ENCODE measurements around the gene RHBDL1.

The RHBDL1 gene

DNA sequence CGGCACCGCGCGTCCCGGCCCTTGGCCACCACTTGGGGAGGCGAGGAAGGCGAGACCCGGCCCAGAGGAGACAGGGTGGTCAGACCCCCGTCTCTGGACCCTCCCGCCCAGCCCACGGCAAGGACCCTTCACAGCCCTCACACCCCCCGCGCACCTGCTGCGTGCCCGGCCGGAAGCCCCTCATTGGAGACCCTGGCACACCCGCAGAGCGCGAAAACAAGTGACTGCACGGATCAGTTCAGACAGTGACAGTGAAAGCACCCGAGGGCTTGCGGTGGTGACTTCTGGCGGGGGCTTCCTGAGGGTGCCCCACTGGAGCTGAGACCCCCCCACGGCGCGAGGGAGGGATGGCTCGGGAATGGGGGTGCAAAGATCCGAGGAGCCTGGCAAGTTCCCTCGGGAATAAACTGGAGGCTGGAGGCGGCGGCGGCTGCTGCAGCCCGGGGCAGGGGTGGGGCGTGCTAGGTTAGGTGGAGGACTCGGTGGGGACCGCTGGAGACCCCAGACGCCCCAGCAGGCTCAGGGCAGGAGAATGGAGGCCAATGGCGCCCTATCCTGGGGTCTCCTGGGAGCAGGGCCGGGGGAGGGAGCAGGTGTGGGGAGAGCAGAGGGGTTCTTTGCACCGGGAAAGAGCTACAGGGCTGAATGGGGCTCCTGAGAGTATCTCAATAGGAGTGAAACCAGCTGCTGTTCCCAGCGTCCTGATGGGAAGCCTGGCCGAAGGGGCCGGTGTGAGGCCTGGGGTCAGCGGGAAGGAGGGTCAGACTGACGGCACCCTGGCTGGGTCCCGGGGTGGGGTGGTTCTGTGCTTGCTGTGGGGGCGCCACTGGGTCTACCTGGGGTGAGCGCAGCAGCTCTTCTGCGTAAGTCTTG lies 31.0 kb downstream of the RHBDL1 start:
- no peak for DNase-seq (ENCODE audit: low spot score)

DNA sequence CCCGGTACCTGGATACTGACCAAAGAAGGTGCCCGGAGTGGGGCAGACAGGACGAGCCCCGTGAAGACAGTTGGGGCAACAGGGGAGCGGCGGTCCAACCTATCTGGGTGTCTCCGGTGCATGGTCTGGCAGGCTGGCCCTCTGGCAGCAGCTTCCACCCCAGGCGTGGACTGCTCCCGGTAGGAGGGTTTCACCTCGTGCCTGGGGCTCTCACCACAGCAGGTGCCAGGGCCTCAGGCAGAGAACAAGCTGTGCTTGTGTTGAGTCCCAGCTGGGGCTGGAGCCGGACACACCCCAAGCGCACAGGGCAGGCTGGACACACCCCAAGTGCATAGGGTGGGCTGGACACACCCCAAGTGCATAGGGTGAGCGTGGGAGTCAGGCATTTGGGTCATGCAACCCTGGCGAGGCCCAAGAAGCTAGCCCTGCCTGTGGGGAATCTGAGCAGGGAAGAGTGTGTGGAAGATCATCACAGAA lies 31.6 kb downstream of the RHBDL1 start:
- peak; percentile 92 for DNase-seq (ENCODE audit: low spot score)

GRCh38 chr16:708019-708418 lies 32.5 kb downstream of the RHBDL1 start:
- no peak for DNase-seq (ENCODE audit: low spot score)

GRCh38 chr16:708959-709358 lies 33.5 kb downstream of the RHBDL1 start:
- DNase-seq (ENCODE audit: low spot score) = no peak

- DNase-seq (ENCODE audit: low spot score) = no peak
Observed at GRCh38 chr16:709566-710499, 34.4 kb downstream of the RHBDL1 start.

DNA sequence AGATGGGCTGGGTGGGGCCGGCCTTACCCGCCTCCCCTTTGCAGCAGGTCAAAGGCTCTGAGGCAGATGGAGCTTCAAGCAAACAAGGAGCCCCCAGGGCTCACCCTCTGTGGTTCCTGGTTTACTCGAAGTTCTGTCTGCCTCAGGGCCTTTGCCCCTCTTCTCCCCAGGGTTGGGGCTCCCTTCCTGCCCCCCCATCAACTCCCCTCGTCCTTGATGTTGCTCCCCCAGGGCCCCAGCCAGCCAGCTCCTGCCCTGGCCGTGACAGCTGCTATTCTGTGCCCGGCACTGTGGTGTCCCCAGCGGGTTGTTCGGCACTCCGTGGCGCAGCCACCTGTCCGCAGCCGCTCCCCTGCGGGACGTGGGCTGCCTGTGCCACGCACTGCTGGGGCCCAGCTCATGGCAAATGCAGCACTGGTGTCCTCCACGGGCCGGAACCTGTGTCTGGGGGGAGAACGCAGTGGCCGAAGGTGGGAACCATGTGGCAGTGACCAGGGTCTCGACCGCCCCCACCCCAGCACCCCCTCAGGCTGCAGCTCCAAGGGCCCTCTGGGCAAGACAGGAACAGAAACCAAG lies 35.1 kb downstream of the RHBDL1 start:
- no peak for DNase-seq (ENCODE audit: low spot score)

- no peak for DNase-seq (ENCODE audit: low spot score)
Observed at GRCh38 chr16:711084-711483, 35.6 kb downstream of the RHBDL1 start.

- no peak for DNase-seq (ENCODE audit: low spot score)
Observed at GRCh38 chr16:711548-712320, 36.3 kb downstream of the RHBDL1 start.

DNA sequence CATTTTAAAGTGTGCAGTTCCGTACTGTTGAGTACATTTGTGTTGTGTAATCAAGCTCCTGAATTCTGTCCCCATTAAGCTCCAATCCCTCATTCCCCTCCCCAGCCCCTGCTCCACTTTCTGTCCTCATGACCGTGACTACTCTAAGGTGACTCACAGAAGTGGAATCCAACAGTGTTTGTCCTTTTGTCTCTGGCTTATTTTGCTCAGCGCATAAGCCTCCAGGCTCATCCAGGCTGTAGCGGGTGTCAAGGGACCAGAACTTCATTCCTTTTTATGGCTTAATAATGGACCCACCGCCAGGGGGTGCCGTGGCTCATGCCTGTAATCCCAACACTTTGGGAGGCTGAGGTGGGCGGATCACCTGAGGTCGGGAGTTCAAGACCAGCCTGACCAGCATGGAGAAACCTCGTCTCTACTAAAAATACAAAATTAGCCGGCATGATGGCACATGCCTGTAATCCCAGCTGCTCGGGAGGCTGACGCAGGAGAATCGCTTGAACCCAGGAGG lies 37.3 kb downstream of the RHBDL1 start:
- DNase-seq (ENCODE audit: low spot score) = peak; percentile 90

- DNase-seq (ENCODE audit: low spot score) = no peak
Observed at GRCh38 chr16:714079-714478, 38.6 kb downstream of the RHBDL1 start.

DNA sequence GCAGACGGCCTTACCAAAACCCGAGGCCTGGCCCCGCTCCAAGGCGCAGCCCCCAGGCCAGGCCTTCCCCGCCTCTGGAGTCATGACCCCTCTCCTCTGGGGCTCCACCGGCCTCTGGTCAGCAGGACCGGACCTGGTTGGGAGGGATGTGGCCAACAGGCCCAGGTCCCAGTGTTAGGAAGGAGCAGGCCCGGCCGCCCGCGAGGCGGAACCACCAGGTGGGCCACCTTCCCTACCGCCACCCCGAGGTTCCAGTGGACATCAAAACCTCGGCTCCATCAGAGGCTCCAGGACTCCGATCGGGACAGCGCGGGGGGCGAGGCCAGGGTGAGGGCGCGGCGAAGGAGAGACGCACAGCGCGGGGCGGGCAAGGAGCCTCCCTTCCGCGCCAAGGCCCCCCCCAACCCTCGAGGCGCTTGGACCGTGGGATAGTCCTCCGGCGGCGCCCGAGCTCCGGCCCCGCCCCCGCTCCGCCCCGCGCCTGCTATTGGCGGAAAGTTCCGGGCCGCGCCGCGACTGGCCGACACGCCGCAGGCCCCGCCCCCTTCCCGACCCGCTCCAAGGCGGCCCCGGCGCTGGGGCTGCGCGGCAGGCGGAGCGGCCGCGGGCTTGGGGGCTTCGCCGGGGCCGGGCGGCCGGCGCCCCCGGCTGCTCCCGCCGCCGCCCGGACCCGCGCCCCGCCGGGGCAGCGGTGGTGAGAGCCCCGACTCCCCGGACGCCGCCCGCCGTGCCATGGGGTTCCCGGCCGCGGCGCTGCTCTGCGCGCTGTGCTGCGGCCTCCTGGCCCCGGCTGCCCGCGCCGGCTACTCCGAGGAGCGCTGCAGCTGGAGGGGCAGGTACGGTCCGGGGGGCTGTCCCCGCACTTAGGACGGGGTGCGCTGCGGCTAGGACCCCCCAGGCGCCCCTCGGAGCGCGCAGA lies 39.3 kb downstream of the RHBDL1 start, which contains the start of gene METRN:
Gene METRN (plus strand): TSS at position 561 of the 919 bp plus-strand sequence. CDS start 172 bp downstream, at position 733.
- DNase-seq (ENCODE audit: low spot score) = peak; percentile 80

- DNase-seq (ENCODE audit: low spot score) = no peak
Observed at GRCh38 chr16:715477-716199, 40.2 kb downstream of the RHBDL1 start.

GRCh38 chr16:716200-716568 lies 40.7 kb downstream of the RHBDL1 start:
- no peak for DNase-seq (ENCODE audit: low spot score)

- DNase-seq (ENCODE audit: low spot score) = no peak
Observed at GRCh38 chr16:716768-717325, 41.4 kb downstream of the RHBDL1 start.

GRCh38 chr16:717450-718245 lies 42.2 kb downstream of the RHBDL1 start:
- no peak for DNase-seq (ENCODE audit: low spot score)

GRCh38 chr16:718389-718788 lies 42.9 kb downstream of the RHBDL1 start:
- DNase-seq (ENCODE audit: low spot score) = no peak

DNA sequence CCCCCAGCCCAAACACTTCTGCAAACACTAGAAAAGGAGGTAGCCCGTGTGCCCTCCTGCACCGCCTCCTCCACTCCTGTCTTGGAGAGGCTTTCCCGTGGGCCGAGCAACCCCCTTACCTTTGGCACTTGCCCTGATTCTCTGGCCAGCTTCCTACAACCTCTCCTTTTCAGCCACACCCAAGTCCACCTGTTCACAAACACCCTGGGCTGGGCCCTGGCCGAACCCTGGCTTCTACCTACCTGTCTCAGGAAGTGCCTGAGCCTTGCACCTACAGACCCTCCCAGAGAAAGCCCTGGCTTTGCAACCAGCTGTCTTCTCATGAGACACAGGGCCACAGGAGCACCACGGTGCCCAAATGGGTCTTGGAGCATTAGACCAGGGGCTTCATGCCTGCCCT lies 43.5 kb downstream of the RHBDL1 start:
- DNase-seq (ENCODE audit: low spot score) = no peak

DNA sequence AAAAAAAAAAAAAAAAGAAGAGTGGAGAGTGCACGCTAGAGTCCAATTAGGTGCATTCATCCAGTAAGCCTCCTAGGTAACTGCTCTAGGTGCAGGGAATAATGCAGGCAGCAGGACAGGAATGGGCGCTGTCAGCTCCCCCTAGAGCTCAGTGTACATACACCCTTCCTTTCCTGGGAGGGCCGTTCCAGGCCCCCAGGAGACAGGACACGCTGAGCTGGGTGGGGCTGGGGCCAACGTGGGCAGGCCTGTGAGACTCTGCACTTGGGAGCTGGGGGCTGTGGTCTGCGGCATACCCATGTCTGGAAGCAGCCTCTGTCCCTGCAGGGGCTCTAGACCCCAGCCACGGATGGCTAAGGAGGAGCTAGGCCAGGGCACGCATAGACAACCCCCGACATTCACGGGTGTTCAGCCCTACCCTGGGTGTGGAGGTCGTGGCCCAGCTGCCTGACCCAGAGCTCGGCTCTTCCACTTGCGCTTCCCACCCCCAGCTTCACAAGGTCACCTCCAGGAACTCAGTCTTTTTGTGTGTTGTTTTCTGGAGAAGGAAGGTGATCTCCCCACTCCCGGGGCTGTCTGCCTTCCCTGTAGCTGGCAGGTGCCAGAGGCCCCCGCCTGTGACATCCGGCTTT lies 44.5 kb downstream of the RHBDL1 start:
- peak; percentile 87 for DNase-seq (ENCODE audit: low spot score)

All from SW480 (cell line).